Measurements from ENCODE around the gene LRP1B.

Gene LRP1B

DNA sequence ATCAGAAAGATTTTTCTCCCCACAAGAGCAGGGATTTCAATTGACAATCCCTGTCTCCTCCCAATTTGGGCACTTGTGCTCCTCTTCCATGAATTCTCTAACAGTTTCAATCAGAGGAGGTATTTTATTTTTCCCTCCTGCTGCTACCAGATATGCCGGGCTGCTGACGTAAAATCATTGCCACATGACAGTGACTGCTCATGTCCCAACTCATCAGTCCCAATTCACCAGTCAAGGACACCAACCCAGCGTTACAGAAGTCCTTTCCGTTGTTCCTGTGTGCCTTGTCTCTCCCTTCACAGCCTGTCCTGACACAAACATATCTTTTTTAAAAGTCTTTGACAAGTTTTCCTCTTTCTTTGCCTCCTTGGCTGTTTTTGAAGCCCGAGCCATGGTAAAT lies 540.2 kb downstream of the LRP1B start:
- Histone ChIP-seq H3K9ac (ENCODE audit: insufficient read length, low read depth) (no peak overlapping the region), H3K9me3 (ENCODE audit: insufficient read depth, low read length) (peaks cover 10% of the 10 kb centered on the region; the same call in 1 of the 2 replicates), H3K4me1 (ENCODE audit: insufficient read depth, insufficient read length) (no peaks in the 10 kb centered on the region), H3K27me3 (ENCODE audit: insufficient read depth, insufficient read length) (no peaks in the 10 kb centered on the region), H3K4me3 (ENCODE audit: insufficient read length, low read depth) (no peak overlapping the region), H3K36me3 (ENCODE audit: insufficient read depth, insufficient read length, low read length) (no peaks in the 10 kb centered on the region)
- DNase-seq (ENCODE audit: low read depth, low spot score) = no peak
- TF ChIP-seq SUZ12 (IDR thresholded peaks at IDR 0.05; ENCODE audit: extremely low read depth, insufficient read depth, insufficient read length) (no peak), ZNF274 (IDR thresholded peaks at IDR 0.05; ENCODE audit: low read depth, low read length) (no peak), YY1 (IDR thresholded peaks at IDR 0.05; ENCODE audit: insufficient read depth, insufficient read length) (no peak)

DNA sequence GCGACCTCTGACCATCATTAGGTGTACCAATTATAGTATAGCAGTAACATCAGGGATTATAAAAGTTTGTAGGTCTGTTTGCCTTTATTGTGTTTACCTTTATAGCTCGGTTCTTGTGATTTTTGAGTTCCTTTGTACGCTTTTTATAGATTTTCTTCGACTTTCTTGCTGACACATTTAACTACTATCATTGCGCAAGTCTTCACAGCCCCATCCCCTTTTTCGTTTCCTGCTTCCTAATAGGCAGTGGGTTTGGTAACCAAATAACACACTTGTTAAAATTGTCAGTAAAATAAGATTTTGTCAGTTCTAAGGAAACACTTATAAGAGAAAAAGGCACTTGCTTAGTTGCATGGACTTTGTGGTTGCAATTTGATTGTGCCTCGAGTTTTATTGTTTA lies 541.5 kb downstream of the LRP1B start:
- H3K36me3 ChIP-seq (ENCODE audit: insufficient read depth, insufficient read length, low read length) = no peaks in the 10 kb centered on the region

DNA sequence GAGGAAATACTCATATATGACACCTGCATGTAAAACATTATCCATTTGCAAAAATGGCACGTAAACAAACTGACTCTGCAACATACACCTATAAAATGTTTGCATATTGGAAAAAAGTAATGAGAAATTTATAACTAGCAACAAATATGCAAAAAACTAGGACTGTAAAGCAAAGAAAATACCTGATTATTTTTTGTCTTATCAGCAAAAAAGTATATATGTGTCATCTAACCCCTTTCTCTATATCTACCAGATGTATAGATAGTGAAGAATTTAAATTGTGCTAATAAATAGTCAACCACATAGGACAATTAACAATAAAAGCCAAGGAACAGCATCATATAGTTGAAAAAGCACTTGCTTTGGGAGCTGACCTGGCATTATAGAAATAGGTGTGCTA lies 543.8 kb downstream of the LRP1B start:
- Histone ChIP-seq H3K27me3 (ENCODE audit: insufficient read depth, insufficient read length) (no peaks in the 10 kb centered on the region), H3K9ac (ENCODE audit: insufficient read length, low read depth) (no peak overlapping the region), H3K36me3 (ENCODE audit: insufficient read depth, insufficient read length, low read length) (no peaks in the 10 kb centered on the region), H3K4me1 (ENCODE audit: insufficient read depth, insufficient read length) (no peaks in the 10 kb centered on the region), H3K4me3 (ENCODE audit: insufficient read length, low read depth) (no peak overlapping the region), H3K9me3 (ENCODE audit: insufficient read depth, low read length) (no peaks in the 10 kb centered on the region)
- no peak for DNase-seq (ENCODE audit: low read depth, low spot score)
- TF ChIP-seq SUZ12 (IDR thresholded peaks at IDR 0.05; ENCODE audit: extremely low read depth, insufficient read depth, insufficient read length) = no peak
- TF ChIP-seq YY1 (IDR thresholded peaks at IDR 0.05; ENCODE audit: insufficient read depth, insufficient read length) = no peak
- TF ChIP-seq ZNF274 (IDR thresholded peaks at IDR 0.05; ENCODE audit: low read depth, low read length) = no peak

More for the DNA sequence above, 541.5 kb downstream of the LRP1B start:
- Histone ChIP-seq H3K27me3 (ENCODE audit: insufficient read depth, insufficient read length) (no peaks in the 10 kb centered on the region), H3K4me3 (ENCODE audit: insufficient read length, low read depth) (no peak overlapping the region), H3K9me3 (ENCODE audit: insufficient read depth, low read length) (peaks cover 8% of the 10 kb centered on the region; the same call in 1 of the 2 replicates), H3K4me1 (ENCODE audit: insufficient read depth, insufficient read length) (no peaks in the 10 kb centered on the region), H3K9ac (ENCODE audit: insufficient read length, low read depth) (no peak overlapping the region)
- TF ChIP-seq ZNF274 (IDR thresholded peaks at IDR 0.05; ENCODE audit: low read depth, low read length) = no peak
- TF ChIP-seq YY1 (IDR thresholded peaks at IDR 0.05; ENCODE audit: insufficient read depth, insufficient read length) = no peak
- DNase-seq (ENCODE audit: low read depth, low spot score) = no peak

DNA sequence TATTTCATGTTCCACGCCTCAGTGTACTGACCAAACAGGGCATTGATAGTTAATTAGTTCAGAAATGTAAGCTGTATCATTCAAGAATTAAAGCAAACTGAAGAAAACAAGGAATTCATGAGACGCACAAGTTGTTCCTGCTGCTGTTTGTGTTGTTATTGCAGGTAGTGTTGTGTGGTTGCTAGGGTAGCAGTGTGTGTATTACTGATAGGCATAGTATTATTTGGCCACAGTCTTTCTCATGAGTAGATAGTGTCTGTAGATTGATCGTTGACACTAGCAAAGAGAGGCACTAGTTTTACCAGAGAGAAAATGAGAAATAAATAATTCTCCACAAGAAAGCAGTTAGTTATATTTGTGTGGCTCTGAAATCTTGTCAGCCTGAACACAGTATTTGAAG lies 548.6 kb downstream of the LRP1B start:
- no peaks in the 10 kb centered on the region for H3K27me3 ChIP-seq (ENCODE audit: insufficient read depth, insufficient read length)
- H3K4me3 ChIP-seq (ENCODE audit: insufficient read length, low read depth) = no peak overlapping the region
- no peaks in the 10 kb centered on the region for H3K9me3 ChIP-seq (ENCODE audit: insufficient read depth, low read length)
- TF ChIP-seq YY1 (IDR thresholded peaks at IDR 0.05; ENCODE audit: insufficient read depth, insufficient read length) = no peak
- no peak for TF ChIP-seq SUZ12 (IDR thresholded peaks at IDR 0.05; ENCODE audit: extremely low read depth, insufficient read depth, insufficient read length)
- no peak for TF ChIP-seq ZNF274 (IDR thresholded peaks at IDR 0.05; ENCODE audit: low read depth, low read length)
- H3K36me3 ChIP-seq (ENCODE audit: insufficient read depth, insufficient read length, low read length) = no peaks in the 10 kb centered on the region
- H3K9ac ChIP-seq (ENCODE audit: insufficient read length, low read depth) = no peak overlapping the region
- no peaks in the 10 kb centered on the region for H3K4me1 ChIP-seq (ENCODE audit: insufficient read depth, insufficient read length)
- no peak for DNase-seq (ENCODE audit: low read depth, low spot score)

DNA sequence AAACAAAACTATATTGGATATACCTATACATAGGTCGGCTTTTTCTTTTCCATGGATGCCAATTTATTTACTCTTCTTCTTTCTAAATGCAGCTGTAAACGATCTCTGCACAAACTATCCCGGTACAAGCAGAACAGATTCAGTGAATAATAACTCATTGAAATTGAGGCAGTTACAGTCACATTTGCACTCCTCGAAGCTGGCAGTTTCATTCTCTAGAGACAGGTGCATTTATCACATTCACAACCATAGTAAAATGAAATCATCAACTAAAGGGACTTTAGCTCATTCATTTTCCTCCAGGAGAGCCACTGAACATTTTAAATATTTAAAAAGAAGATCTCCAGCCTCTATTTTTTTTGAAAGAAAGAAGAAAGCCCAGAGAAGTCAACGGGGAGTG lies 551.7 kb downstream of the LRP1B start:
- no peak for DNase-seq (ENCODE audit: low read depth, low spot score)
- Histone ChIP-seq H3K36me3 (ENCODE audit: insufficient read depth, insufficient read length, low read length) (no peaks in the 10 kb centered on the region), H3K4me1 (ENCODE audit: insufficient read depth, insufficient read length) (no peaks in the 10 kb centered on the region), H3K9me3 (ENCODE audit: insufficient read depth, low read length) (no peaks in the 10 kb centered on the region), H3K27me3 (ENCODE audit: insufficient read depth, insufficient read length) (no peaks in the 10 kb centered on the region), H3K4me3 (ENCODE audit: insufficient read length, low read depth) (no peak overlapping the region), H3K9ac (ENCODE audit: insufficient read length, low read depth) (no peak overlapping the region)
- TF ChIP-seq YY1 (IDR thresholded peaks at IDR 0.05; ENCODE audit: insufficient read depth, insufficient read length) = no peak
- no peak for TF ChIP-seq ZNF274 (IDR thresholded peaks at IDR 0.05; ENCODE audit: low read depth, low read length)
- TF ChIP-seq SUZ12 (IDR thresholded peaks at IDR 0.05; ENCODE audit: extremely low read depth, insufficient read depth, insufficient read length) = no peak

DNA sequence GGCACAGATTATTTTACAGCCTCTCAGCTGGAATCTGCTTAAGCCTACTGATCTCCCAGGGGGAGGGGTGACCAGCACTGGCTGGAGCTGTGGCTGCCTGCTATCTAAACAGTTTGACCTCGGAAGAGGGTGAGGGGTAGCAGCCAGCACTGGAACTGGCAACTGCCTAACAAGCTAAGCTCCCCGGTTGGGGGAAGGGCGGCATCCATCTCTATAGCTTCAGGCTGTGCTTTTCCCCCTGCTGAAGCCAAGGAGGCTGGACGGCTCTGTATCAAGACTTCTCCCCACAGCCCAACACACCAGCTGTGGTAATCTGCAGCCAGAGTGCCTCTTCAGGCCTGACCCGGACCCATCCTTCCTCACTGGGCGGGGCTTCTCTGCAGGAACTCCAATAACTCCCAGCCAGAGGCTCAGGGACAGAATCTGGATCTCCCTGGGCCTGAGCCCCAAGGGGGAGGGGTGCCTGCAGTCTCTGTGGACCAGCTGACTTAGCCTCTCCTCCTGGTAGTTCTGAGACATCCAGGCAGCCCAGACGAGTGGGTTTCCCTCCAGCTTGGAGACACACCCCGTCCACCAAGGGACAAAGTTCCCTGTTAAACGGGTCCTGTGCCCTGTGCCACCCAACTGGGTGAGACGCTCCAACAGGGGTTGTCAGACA lies 560.2 kb downstream of the LRP1B start:
- H3K9ac ChIP-seq (ENCODE audit: insufficient read length, low read depth) = no peak overlapping the region
- H3K27me3 ChIP-seq (ENCODE audit: insufficient read depth, insufficient read length) = no peaks in the 10 kb centered on the region
- no peaks in the 10 kb centered on the region for H3K9me3 ChIP-seq (ENCODE audit: insufficient read depth, low read length)
- no peaks in the 10 kb centered on the region for H3K36me3 ChIP-seq (ENCODE audit: insufficient read depth, insufficient read length, low read length)
- TF ChIP-seq SUZ12 (IDR thresholded peaks at IDR 0.05; ENCODE audit: extremely low read depth, insufficient read depth, insufficient read length) = no peak
- no peak for TF ChIP-seq YY1 (IDR thresholded peaks at IDR 0.05; ENCODE audit: insufficient read depth, insufficient read length)
- no peak for TF ChIP-seq ZNF274 (IDR thresholded peaks at IDR 0.05; ENCODE audit: low read depth, low read length)
- H3K4me1 ChIP-seq (ENCODE audit: insufficient read depth, insufficient read length) = peaks cover 8% of the 10 kb centered on the region
- no peak overlapping the region for H3K4me3 ChIP-seq (ENCODE audit: insufficient read length, low read depth)
- peak; percentile 50 for DNase-seq (ENCODE audit: low read depth, low spot score)

DNA sequence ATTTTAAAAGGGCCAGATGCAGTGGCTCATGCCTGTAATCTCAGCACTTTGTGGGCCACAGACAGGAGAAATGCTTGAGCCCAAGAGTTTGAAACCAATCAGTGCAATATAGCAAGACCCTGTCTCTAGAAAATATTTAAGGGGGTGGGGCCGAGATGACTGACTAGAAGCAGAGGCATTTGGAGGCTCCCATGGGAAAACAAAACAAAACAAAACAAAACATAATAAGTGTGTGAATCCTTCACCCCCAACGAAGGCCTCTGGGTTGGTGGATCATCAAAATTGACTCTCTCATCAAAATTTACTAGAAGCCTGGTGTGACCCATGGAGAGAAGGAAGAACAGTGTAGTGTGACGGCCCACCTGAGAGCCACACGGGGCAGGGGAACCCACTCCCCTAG lies 560.9 kb downstream of the LRP1B start:
- TF ChIP-seq SUZ12 (IDR thresholded peaks at IDR 0.05; ENCODE audit: extremely low read depth, insufficient read depth, insufficient read length) = no peak
- TF ChIP-seq ZNF274 (IDR thresholded peaks at IDR 0.05; ENCODE audit: low read depth, low read length) = no peak
- no peak for TF ChIP-seq YY1 (IDR thresholded peaks at IDR 0.05; ENCODE audit: insufficient read depth, insufficient read length)
- H3K4me3 ChIP-seq (ENCODE audit: insufficient read length, low read depth) = no peak overlapping the region
- no peak for DNase-seq (ENCODE audit: low read depth, low spot score)
- no peaks in the 10 kb centered on the region for H3K27me3 ChIP-seq (ENCODE audit: insufficient read depth, insufficient read length)
- no peak overlapping the region for H3K9ac ChIP-seq (ENCODE audit: insufficient read length, low read depth)
- peaks cover 8% of the 10 kb centered on the region for H3K4me1 ChIP-seq (ENCODE audit: insufficient read depth, insufficient read length)
- H3K9me3 ChIP-seq (ENCODE audit: insufficient read depth, low read length) = no peaks in the 10 kb centered on the region
- H3K36me3 ChIP-seq (ENCODE audit: insufficient read depth, insufficient read length, low read length) = no peaks in the 10 kb centered on the region

Measured in NT2/D1 (cell line).